Measurements from ENCODE around the gene PIK3R5.

- TF ChIP-seq CTCF (conservative IDR thresholded peaks at IDR 0.05; ENCODE audit: low read length): no peak
- no peak for TF ChIP-seq EZH2phosphoT487 (IDR thresholded peaks at IDR 0.05; ENCODE audit: borderline replicate concordance, low read depth, low read length)
These were observed 4.4 kb upstream of the PIK3R5 start for GRCh38 chr17:8969901-8970300.

All from OCI-LY7 (cell line).